RPMI7951 (cell line): ENCODE data around the gene TOP1. TPM values are rescaled to one million over a fixed set of nuclear protein-coding genes. Genes with fewer than 3 reads are reported as not detected.

Source experiments
- DNase-seq: peaks from one replicate; pipeline ENCODE4 v3.0.0-alpha.2; 2012; ENCODE audit warnings: low read depth
- total RNA-seq: library from RNA; depleted of rRNA; stranded (reverse); fragments of >200 nt; shearing (Covaris generic); gene quantifications from 2 replicates; pipeline ENCODE4 v1.2.3, GENCODE V29; 2014

The TOP1 gene
- total RNA-seq, 1 experiment from 2014 or later: 18.5 TPM

GRCh38 chr20:41145317-41145716, 116.7 kb downstream of the TOP1 start:
- DNase-seq: no peak

GRCh38 chr20:41145821-41146620, 117.4 kb downstream of the TOP1 start:
- no peak for DNase-seq

GRCh38 chr20:41147767-41148191, 119.2 kb downstream of the TOP1 start:
- DNase-seq: peak; percentile 33

DNA sequence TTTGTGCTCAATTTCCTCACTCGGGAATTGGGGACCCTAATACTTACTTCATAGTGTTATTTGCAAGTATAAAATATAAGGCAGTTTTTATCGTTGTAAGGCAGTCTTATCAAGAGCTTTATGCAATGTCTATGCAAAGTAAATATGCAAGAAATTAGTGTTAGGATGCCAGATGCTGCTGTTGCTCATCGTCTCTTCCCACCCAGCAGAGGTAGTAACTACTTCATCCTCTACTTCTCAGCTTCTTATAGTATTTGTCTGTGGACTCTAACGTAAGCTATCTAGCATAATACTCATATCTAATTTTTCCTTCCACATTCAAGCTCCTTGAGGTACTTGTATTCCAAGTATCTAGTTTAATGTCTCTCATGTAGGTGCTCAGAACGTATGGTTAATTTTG, 120.3 kb downstream of the TOP1 start:
- no peak for DNase-seq

GRCh38 chr20:41150664-41151063, 122.0 kb downstream of the TOP1 start:
- DNase-seq: no peak

- no peak for DNase-seq
Observed at GRCh38 chr20:41151134-41151869, 122.7 kb downstream of the TOP1 start.

- DNase-seq: no peak
Observed at GRCh38 chr20:41152108-41152757, 123.6 kb downstream of the TOP1 start.

DNA sequence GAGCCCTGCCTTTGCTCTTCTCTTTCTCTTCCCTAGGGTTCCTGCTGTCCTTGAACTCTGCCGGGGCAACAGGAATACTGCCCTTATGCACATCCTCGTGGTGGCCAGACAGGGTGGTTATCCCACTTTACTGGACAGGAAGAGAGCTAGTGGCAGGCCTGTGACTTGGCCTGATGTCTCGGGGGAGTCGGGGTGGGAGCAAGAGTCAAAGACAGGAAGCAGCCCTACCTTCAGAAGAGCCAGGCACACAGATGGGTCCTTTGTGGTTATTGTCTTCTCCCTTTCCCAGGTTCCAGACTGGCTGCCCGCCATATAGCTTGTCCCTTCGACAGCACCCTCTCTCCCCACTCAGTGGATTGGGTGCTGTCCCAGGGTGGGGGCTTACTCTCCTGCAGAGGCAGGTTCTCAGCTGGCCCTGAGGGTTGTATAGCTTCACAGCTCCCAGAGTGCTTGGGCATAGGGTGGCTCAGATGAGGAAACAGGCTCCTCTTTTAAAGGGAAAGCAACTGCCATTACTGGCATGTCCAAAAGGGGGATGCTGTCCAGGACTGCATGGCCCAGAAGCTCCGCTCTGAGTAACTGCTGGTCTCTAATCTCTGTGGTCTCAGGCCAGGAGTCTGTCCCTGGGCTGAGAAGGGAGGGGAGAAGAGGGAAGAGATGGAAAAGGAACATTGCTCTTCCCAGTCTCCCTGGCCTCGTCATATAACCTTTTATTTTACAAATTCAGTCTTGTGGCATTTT, 126.0 kb downstream of the TOP1 start:
- no peak for DNase-seq

- no peak for DNase-seq
Observed at GRCh38 chr20:41155261-41155660, 126.6 kb downstream of the TOP1 start.

DNA sequence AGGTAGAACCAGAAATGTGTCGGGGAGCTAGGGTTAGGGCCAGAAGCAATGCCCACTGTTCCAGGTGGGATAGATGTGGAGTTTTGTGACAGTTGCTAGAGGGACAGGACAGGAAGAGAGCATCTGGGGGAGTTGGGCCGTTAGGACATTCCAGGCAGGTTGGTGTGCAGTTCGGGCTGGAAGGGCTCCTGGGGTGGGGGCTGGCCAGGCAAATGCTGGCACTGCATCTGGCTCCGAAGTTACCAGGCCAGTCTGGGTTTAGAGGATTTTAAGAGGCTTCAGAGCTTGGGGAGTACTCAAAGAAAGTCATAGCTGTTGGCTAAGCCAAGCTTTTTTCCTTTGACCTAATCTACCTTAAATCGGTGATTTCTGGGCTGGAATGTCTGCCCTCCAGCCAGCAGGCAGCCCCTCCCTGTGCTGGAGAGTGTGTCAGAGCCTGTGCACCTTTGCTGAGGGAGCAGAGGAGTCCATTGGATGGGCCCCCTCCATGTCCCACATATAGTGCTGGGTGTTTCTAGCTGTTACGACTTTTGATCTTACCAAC, 129.5 kb downstream of the TOP1 start:
- DNase-seq: no peak

DNA sequence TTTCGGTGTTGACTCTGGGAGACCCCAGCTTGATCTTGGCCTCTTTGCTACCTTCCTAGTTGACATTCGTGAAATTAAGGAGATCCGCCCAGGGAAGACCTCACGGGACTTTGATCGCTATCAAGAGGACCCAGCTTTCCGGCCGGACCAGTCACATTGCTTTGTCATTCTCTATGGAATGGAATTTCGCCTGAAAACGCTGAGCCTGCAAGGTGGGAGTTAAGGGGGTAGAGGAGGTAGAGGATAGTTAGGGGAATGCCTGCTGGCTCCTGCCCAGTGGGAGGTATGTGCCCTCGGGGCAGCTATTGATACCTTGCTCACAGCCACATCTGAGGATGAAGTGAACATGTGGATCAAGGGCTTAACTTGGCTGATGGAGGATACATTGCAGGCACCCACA, 130.9 kb downstream of the TOP1 start:
- DNase-seq: no peak

GRCh38 chr20:41160686-41161085, 132.1 kb downstream of the TOP1 start:
- no peak for DNase-seq

- DNase-seq: no peak
Observed at GRCh38 chr20:41161886-41162285, 133.3 kb downstream of the TOP1 start.

- DNase-seq: no peak
Observed at GRCh38 chr20:41162396-41162795, 133.8 kb downstream of the TOP1 start.

DNA sequence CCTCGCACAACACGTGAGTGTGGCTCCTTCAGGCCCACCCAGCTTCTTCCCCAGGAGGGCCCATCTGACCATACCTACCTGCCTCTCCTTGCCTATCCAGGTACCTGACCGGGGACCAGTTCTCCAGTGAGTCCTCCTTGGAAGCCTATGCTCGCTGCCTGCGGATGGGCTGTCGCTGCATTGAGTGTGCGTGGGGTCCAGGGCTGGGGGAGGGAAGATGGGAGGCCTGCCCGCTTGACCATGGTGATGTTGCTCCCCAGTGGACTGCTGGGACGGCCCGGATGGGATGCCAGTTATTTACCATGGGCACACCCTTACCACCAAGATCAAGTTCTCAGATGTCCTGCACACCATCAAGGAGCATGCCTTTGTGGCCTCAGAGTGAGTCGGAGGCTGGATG, 135.2 kb downstream of the TOP1 start:
- DNase-seq: no peak

DNA sequence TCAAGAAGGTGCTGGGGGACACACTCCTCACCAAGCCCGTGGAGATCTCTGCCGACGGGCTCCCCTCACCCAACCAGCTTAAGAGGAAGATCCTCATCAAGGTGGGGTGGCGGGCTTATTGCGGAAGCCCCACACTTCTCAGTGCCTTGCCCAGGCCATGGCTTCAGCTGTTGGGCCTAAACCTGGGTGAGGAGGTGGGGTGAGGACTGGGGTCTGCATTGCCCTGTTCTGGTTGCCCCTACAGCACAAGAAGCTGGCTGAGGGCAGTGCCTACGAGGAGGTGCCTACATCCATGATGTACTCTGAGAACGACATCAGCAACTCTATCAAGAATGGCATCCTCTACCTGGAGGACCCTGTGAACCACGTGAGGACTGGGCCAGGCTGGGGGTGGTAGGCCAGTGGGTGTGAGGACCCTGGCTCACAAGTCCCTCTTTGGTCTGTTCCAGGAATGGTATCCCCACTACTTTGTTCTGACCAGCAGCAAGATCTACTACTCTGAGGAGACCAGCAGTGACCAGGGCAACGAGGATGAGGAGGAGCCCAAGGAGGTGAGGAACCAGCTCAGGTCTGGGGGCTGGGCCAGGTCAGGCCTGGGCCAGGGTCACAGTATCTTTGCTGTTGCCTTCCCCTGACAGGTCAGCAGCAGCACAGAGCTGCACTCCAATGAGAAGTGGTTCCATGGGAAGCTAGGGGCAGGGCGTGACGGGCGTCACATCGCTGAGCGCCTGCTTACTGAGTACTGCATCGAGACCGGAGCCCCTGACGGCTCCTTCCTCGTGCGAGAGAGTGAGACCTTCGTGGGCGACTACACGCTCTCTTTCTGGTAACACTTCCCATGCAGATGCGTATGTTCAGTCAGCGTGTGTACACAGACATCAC, 136.6 kb downstream of the TOP1 start:
- no peak for DNase-seq

- DNase-seq: no peak
Observed at GRCh38 chr20:41166201-41167117, 137.8 kb downstream of the TOP1 start.

DNA sequence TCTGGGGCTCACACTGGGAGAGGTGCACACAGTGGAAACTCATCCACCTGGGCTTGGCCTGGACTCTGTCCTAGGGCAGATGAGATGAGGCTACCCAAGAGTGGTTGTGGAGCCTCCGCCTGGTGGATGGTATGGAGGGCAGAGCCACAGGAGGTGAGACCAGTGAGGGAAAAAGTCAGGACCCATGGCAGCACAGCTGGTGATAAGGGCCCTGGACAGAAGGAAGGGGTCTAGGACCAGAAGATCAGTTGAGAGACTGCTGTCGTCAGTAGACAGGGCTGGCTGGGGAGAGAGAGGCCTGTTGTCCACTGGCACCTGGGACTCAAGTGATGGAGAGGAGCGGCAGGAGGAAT, 138.5 kb downstream of the TOP1 start:
- no peak for DNase-seq

DNA sequence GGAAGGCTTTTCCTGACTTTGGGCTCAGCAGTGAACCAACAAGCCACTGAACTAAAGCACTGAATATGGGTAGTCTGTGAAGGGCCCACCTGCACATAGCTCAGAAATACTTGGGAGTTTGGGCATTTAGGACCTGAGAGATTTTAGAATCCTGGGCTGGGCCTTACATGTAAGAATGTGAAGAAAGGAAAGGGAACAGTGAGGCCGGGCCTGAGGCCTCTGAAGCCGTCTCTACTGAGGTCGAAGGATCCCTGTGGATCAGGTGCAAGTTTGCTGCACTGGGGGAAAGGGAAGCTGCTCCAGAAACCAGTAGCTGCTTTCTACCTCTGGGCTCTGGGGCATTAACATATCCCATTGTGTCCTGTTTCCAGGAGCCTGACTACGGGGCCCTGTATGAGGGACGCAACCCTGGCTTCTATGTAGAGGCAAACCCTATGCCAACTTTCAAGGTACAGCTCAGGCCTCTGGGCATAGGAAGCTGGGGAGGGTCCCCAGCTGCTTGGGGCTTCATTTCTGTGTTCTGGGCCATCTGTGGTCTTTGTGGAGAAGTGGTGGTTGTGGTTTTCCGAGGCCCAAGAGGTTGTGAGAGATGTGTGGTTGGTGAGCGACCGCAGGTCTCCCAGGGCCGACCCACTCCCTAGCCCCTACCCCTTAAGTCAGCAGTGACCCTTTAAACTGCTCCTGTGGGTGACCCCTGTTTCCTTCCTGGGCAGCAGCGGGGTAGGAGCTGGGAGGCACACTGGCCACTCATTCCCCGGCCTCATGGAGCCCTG, 139.0 kb downstream of the TOP1 start:
- no peak for DNase-seq
